HFF-Myc (cell line): ENCODE measurements around the gene GNB1.

Experiments
- DNase-seq: peaks from one replicate; pipeline ENCODE4 v3.0.0-alpha.2; 2011; ENCODE audit warnings: low read depth; ENCODE audit errors: extremely low read depth
- H3K4me3 ChIP-seq: replicated peaks from 2 replicates; pipeline ENCODE4 v1.5.1; 2011; ENCODE audit warnings: low read depth, mild to moderate bottlenecking, control low read depth, low read length
- CTCF ChIP-seq: IDR thresholded peaks from 2 replicates; pipeline ENCODE4 v1.5.1; 2012; ENCODE audit warnings: mild to moderate bottlenecking, low read depth, low read length, control low read depth; ENCODE audit errors: missing control alignments

GNB1 gene

DNA sequence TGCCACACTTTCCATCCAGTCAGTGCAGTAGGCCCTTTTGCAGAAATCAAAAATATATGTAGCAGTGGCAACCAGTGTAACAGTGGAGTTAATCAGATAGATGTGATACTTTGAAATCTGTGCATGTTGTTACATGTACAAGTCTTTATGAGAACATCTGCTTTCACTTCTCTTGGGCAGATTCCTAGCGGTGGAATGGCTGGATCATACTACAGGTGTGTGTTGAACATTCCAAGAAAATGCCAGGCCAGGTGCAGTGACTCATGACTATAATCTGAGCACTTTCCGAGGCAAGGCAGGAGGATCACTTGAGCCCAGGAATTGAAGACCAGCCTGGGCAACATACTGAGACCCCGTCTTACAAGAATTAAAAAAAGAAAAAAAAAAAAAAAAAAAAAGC lies 55.3 kb downstream of the GNB1 start:
- TF ChIP-seq CTCF: no peak

DNA sequence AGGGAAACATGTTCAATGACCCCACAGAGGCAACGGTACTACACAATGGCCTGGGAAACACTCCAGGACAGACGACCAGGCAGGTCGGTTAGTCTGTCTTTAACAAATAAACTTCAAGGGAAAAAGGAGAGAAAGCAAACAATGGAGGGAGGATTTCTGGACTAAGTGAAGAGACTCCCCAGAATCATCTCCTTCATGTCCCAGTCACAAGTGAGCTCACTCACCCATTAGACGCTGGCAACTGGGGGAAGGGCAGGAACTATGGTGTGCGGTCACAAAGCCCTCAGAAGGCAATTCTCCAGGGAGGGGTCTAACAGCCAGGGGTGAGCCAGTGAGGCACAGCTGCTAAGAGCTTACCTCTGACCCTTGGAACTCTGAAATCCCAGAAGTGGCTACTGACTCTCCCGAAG lies 57.0 kb downstream of the GNB1 start:
- TF ChIP-seq CTCF: no peak
- H3K4me3 ChIP-seq: no peak overlapping the region
- no peak for DNase-seq

More for the DNA sequence above, 55.3 kb downstream of the GNB1 start:
- no peak overlapping the region for H3K4me3 ChIP-seq
- DNase-seq: no peak

DNA sequence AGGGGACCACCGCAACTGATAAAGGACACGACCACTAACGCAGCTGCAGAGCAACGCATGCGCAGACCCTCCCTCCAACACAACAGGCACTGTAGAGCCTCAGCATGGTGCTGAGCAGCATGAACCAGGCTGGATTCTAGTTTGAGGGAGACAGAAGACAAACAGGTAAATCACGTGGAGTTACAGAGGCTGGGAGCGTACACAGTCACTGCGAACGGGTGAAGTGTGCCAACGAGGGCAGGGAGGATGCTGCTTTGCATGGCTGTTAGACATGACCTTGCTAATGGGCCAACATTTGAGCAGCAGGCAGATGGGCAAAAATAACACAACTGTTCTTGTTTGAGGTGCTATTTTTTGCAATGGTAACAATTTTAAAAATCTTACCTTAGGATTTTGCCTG lies 57.4 kb downstream of the GNB1 start:
- H3K4me3 ChIP-seq: no peak overlapping the region
- no peak for DNase-seq
- no peak for TF ChIP-seq CTCF

DNA sequence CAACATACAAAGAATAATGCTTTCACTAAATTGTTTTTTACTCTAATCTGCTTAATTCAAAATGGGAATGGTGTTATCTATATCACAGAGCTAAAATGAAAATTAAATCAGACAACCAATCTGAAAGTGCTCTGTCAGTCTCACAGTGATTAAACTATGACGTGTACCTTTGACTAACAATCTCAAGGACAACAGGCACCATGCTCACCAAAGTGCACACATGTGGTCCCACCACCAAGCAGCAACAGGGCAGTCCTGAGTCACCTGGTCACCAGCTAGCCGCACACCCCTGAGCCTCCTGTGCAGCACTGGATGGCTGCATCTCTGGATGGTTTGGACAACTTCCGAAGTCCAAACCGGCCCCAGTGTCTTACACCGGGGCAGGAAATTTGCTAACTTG lies 58.1 kb downstream of the GNB1 start:
- no peak for TF ChIP-seq CTCF
- no peak for DNase-seq
- no peak overlapping the region for H3K4me3 ChIP-seq

DNA sequence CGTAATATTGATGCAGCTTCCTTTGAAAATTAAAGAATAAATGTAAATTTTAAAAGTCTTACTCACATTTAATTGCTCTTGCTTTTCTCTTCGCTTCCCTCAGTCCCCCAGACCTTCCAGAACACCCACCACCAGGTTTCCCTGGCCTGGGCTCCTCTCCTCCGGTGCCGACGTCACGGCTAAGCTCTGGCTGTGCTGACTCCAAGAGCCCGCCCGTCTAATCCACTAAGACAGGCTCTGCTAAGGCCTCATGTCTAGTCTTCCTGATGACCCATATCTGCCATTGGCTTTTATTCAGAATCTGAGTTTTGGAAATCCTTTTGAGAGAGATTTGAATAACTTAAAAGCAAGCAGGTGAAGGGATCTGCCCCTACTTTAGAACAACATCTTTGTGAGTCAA lies 58.7 kb downstream of the GNB1 start:
- no peak for DNase-seq
- no peak overlapping the region for H3K4me3 ChIP-seq
- no peak for TF ChIP-seq CTCF

GRCh38 chr1:1827089-1827848 lies 63.6 kb downstream of the GNB1 start:
- DNase-seq: no peak
- no peak for TF ChIP-seq CTCF

More at GRCh38 chr1:1827089-1827848, 63.6 kb downstream of the GNB1 start:
- no peak overlapping the region for H3K4me3 ChIP-seq
